Measurements from ENCODE around the gene SNRNP40.

GRCh38 chr1:31219489-31219888, 77.1 kb downstream of the SNRNP40 start:
- TF ChIP-seq EGR1 (IDR thresholded peaks at IDR 0.05; ENCODE audit: low read depth in 2 of 2) (no peak), TAF1 (conservative IDR thresholded peaks at IDR 0.05) (no peak), REST (IDR thresholded peaks at IDR 0.05) (no peak), GABPA (IDR thresholded peaks at IDR 0.05 in 1 of 2, conservative IDR thresholded peaks at IDR 0.05 in 1 of 2) (no peak), FOXA2 (IDR thresholded peaks at IDR 0.05) (no peak), MAX (IDR thresholded peaks at IDR 0.05) (no peak), RAD21 (IDR thresholded peaks at IDR 0.05) (no peak), SP1 (IDR thresholded peaks at IDR 0.05) (no peak)
- TF ChIP-seq, protein P1, sequence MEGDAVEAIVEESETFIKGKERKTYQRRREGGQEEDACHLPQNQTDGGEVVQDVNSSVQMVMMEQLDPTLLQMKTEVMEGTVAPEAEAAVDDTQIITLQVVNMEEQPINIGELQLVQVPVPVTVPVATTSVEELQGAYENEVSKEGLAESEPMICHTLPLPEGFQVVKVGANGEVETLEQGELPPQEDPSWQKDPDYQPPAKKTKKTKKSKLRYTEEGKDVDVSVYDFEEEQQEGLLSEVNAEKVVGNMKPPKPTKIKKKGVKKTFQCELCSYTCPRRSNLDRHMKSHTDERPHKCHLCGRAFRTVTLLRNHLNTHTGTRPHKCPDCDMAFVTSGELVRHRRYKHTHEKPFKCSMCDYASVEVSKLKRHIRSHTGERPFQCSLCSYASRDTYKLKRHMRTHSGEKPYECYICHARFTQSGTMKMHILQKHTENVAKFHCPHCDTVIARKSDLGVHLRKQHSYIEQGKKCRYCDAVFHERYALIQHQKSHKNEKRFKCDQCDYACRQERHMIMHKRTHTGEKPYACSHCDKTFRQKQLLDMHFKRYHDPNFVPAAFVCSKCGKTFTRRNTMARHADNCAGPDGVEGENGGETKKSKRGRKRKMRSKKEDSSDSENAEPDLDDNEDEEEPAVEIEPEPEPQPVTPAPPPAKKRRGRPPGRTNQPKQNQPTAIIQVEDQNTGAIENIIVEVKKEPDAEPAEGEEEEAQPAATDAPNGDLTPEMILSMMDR (IDR thresholded peaks at IDR 0.05; ENCODE audit: low read depth, low read length, missing input control) = no peak
- TF ChIP-seq, protein P2, sequence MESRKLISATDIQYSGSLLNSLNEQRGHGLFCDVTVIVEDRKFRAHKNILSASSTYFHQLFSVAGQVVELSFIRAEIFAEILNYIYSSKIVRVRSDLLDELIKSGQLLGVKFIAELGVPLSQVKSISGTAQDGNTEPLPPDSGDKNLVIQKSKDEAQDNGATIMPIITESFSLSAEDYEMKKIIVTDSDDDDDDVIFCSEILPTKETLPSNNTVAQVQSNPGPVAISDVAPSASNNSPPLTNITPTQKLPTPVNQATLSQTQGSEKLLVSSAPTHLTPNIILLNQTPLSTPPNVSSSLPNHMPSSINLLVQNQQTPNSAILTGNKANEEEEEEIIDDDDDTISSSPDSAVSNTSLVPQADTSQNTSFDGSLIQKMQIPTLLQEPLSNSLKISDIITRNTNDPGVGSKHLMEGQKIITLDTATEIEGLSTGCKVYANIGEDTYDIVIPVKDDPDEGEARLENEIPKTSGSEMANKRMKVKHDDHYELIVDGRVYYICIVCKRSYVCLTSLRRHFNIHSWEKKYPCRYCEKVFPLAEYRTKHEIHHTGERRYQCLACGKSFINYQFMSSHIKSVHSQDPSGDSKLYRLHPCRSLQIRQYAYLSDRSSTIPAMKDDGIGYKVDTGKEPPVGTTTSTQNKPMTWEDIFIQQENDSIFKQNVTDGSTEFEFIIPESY (IDR thresholded peaks at IDR 0.05) = no peak
